HepG2 (cell line): ENCODE results near the gene SH3PXD2A. TPM values are rescaled to one million over a fixed set of nuclear protein-coding genes. Genes with fewer than 3 reads are reported as not detected.

Source experiments
- ATAC-seq: fragments of 200-7000 bp; cut with Tn5 transposase; 3 replicates; pipeline ENCODE4 v1.9.1; 2020; ENCODE audit warnings: mild to moderate bottlenecking, moderate library complexity
- BruUV-seq: library from RNA; stranded (reverse); fragments of 400-500 nt; replicated peaks from 2 replicates; lab custom pipeline; 2021; lab: Mats Ljungman, UMichigan
- CTCF ChIA-PET: fragments of 300-600 bp; formaldehyde crosslinking; extraction: SDS; loops from one replicate; lab custom pipeline; 2021; ENCODE audit warnings: low total read pairs, inconsistent platforms, low intra/inter-chr PET ratio; lab: Yijun Ruan, JAX
- POLR2A ChIA-PET: fragments of 350-600 bp; sonication (Branson Sonifier 250); formaldehyde crosslinking; loops from one replicate; lab custom pipeline; 2020; ENCODE audit warnings: antibody characterized with exemption, inconsistent platforms; lab: Yijun Ruan, JAX
- DNase-seq: peaks from one replicate; pipeline ENCODE4 v3.0.0-alpha.2; 2015; ENCODE audit warnings: low spot score
- FAIRE-seq: peaks from 3 replicates; lab custom pipeline; 2011; peaks lifted over from hg19 to GRCh38; lab: Jason Lieb, UNC
- H2AFZ ChIP-seq: one replicate; pipeline ENCODE4 v1.6.1; 2011; ENCODE audit warnings: low read length, inconsistent platforms
- H3K27ac ChIP-seq: fragments of 300-600 bp; 3 replicates; pipeline ENCODE4 v1.8.0; 2011; ENCODE audit warnings: mixed run types, mild to moderate bottlenecking, mixed read lengths, low read length, inconsistent platforms; ENCODE audit not compliant: insufficient read depth; ENCODE audit errors: extremely low read length
- H3K27me3 ChIP-seq, 2 experiments: fragments of 200-600 bp in 1 of 2; 2 replicates in 1 of 2; 3 replicates in 1 of 2; pipeline versions ENCODE4 v1.6.0 to v1.8.0; 2011; ENCODE audit warnings: low read length in 2 of 2, mild to moderate bottlenecking in 2 of 2, moderate library complexity in 2 of 2, inconsistent platforms in 1 of 2; ENCODE audit not compliant: insufficient read depth in 2 of 2, control insufficient read depth in 1 of 2
- H3K36me3 ChIP-seq, 2 experiments: fragments of 200-600 bp in 1 of 2; replicated peaks in 1 of 2; 2 replicates in 1 of 2; 3 replicates in 1 of 2; pipeline versions ENCODE4 v1.5.1 to v1.8.0; 2011; ENCODE audit warnings: low read length in 2 of 2, inconsistent platforms in 1 of 2; ENCODE audit not compliant: insufficient read depth in 2 of 2, control insufficient read depth in 1 of 2
- H3K4me1 ChIP-seq: 2 replicates; pipeline ENCODE4 v1.5.1; 2012; ENCODE audit warnings: low read length, inconsistent platforms; ENCODE audit not compliant: insufficient read depth
- H3K4me2 ChIP-seq: 2 replicates; pipeline ENCODE4 v1.6.0; 2011; ENCODE audit warnings: low read depth, low read length, inconsistent platforms
- H3K4me3 ChIP-seq, 3 experiments: fragments of 200-600 bp in 1 of 3; sonication (generic), shearing (Covaris generic) in 1 of 3; replicated peaks in 1 of 3; 2 replicates each; pipeline ENCODE4 v1.5.1; 2011 to 2016; ENCODE audit warnings: low read length in 3 of 3, inconsistent platforms in 2 of 3, low read depth in 2 of 3, mild to moderate bottlenecking in 2 of 3, control low read depth in 1 of 3, mixed read lengths in 1 of 3; ENCODE audit not compliant: insufficient read depth in 1 of 3
- H3K79me2 ChIP-seq: one replicate; pipeline ENCODE4 v1.6.1; 2011; ENCODE audit warnings: low read length, inconsistent platforms; ENCODE audit not compliant: insufficient read depth
- H3K9ac ChIP-seq: 2 replicates; pipeline ENCODE4 v1.6.0; 2011; ENCODE audit warnings: mild to moderate bottlenecking, low read depth, low read length, inconsistent platforms; ENCODE audit not compliant: insufficient read depth
- H3K9me3 ChIP-seq: 2 replicates; pipeline ENCODE4 v1.5.1; 2012; ENCODE audit warnings: mild to moderate bottlenecking, low read length
- H4K20me1 ChIP-seq: 2 replicates; pipeline ENCODE4 v1.6.0; 2011; ENCODE audit warnings: inconsistent platforms, mild to moderate bottlenecking, low read length, moderate library complexity; ENCODE audit not compliant: insufficient read depth
- ARHGAP35 ChIP-seq: sonication (generic); formaldehyde crosslinking; IDR thresholded peaks from 2 replicates; pipeline ENCODE4 v1.9.0; 2022; ENCODE audit warnings: mild to moderate bottlenecking, inconsistent platforms, moderate library complexity, missing genetic modification reagents, borderline replicate concordance
- CCDC6 ChIP-seq: sonication (generic); formaldehyde crosslinking; IDR thresholded peaks from 2 replicates; pipeline ENCODE4 v1.8.1; 2022; ENCODE audit warnings: mild to moderate bottlenecking, missing genetic modification reagents, moderate library complexity
- E2F5 ChIP-seq: sonication (generic); formaldehyde crosslinking; conservative IDR thresholded peaks from 2 replicates; pipeline ENCODE4 v1.4.0; 2020; ENCODE audit warnings: missing genetic modification reagents
- ELF3 ChIP-seq: IDR thresholded peaks from 2 replicates; pipeline ENCODE4 v1.6.1; 2016; ENCODE audit warnings: missing genetic modification reagents, missing compliant biosample characterization
- GABPA ChIP-seq, 2 experiments: IDR thresholded peaks; 2 replicates each; pipeline ENCODE4 v1.6.1; 2011 to 2016; ENCODE audit warnings: low read depth in 2 of 2, low read length in 1 of 2, missing biosample characterization in 1 of 2, missing genetic modification characterization in 1 of 2
- GATAD2A ChIP-seq: IDR thresholded peaks from 2 replicates; pipeline ENCODE4 v1.6.1; 2016
- HNRNPH1 ChIP-seq: fragments of 200-400 bp; formaldehyde crosslinking; optimal IDR thresholded peaks from 2 replicates; pipeline ENCODE3; 2017; ENCODE audit warnings: mild to moderate bottlenecking, low read depth, low read length
- MAZ ChIP-seq, 2 experiments: sonication (generic) in 1 of 2; formaldehyde crosslinking in 1 of 2; IDR thresholded peaks; 2 replicates each; pipeline versions ENCODE4 v1.5.0 to v1.6.1; 2012 to 2020; ENCODE audit warnings: low read depth in 2 of 2, mild to moderate bottlenecking in 2 of 2, borderline replicate concordance in 1 of 2, improper control_type of control experiment in 1 of 2, low read length in 1 of 2, missing genetic modification reagents in 1 of 2, moderate library complexity in 1 of 2
- MED8 ChIP-seq: sonication (generic); formaldehyde crosslinking; IDR thresholded peaks from 2 replicates; pipeline ENCODE4 v1.8.1; 2023; ENCODE audit warnings: mild to moderate bottlenecking, missing genetic modification reagents; ENCODE audit not compliant: insufficient replicate concordance
- NFATC3 ChIP-seq: sonication (generic); formaldehyde crosslinking; IDR thresholded peaks from 2 replicates; pipeline ENCODE4 v1.5.1; 2020; ENCODE audit warnings: mild to moderate bottlenecking, missing genetic modification reagents
- RCOR2 ChIP-seq: IDR thresholded peaks from 2 replicates; pipeline ENCODE4 v1.6.1; 2016; ENCODE audit warnings: missing biosample characterization, missing genetic modification reagents
- SALL1 ChIP-seq: sonication (generic); formaldehyde crosslinking; IDR thresholded peaks from 2 replicates; pipeline ENCODE4 v1.8.0; 2022; ENCODE audit warnings: mild to moderate bottlenecking, missing genetic modification reagents
- SIX4 ChIP-seq: sonication (generic); formaldehyde crosslinking; IDR thresholded peaks from 2 replicates; pipeline ENCODE4 v1.4.0; 2020; ENCODE audit warnings: missing genetic modification reagents
- ZBTB1 ChIP-seq: sonication (generic); formaldehyde crosslinking; IDR thresholded peaks from 2 replicates; pipeline ENCODE4 v1.4.0; 2020; ENCODE audit warnings: missing genetic modification reagents, borderline replicate concordance
- ZNF329 ChIP-seq: sonication (generic); formaldehyde crosslinking; IDR thresholded peaks from 2 replicates; pipeline ENCODE4 v1.9.0; 2021; ENCODE audit warnings: low read depth, mild to moderate bottlenecking, missing genetic modification reagents
- ZNF468 ChIP-seq: sonication (generic); formaldehyde crosslinking; IDR thresholded peaks from 2 replicates; pipeline ENCODE4 v1.8.0; 2022; ENCODE audit warnings: mild to moderate bottlenecking, moderate library complexity, missing genetic modification reagents
- WGBS: methylation state at CpG from one replicate; pipeline ENCODE4 v1.1.6; 2017; ENCODE audit warnings: low lambda C conversion rate; 5-methylcytosine and 5-hydroxymethylcytosine counted together
- in situ Hi-C: cut with HindIII; loops from 2 replicates; pipeline ENCODE4 v1.10.0; 2017; ENCODE audit warnings: low pct_unique_long_range_greater_than_20kb; ENCODE audit not compliant: extremely low pct_ligation_motif_present
- intact Hi-C: fragments of 100-400 bp; cut with micrococcal nuclease; formaldehyde crosslinking; loops from one replicate; pipeline ENCODE4 v1.10.0; 2022; ENCODE audit not compliant: unreplicated experiment
- polyA plus RNA-seq, 8 experiments: library from polyadenylated mRNA; depleted of rRNA in 3 of 8; stranded (reverse) in 7 of 8; unstranded in 1 of 8; fragments of >200 nt; fragmentation: Illumina TruSeq in 4 of 8; extraction: Trizol in 4 of 8; gene quantifications; 2 replicates each; pipeline versions ENCODE4 v1.2.1 to v1.2.3, GENCODE V29; 2011 to 2016; ENCODE audit warnings: low read depth in 4 of 8, missing spikeins in 1 of 8, mixed read lengths in 1 of 8; ENCODE audit not compliant: insufficient read depth in 1 of 8
- total RNA-seq, 5 experiments: library from RNA; depleted of rRNA; stranded (reverse); fragments of >200 nt; fragmentation: Illumina TruSeq; extraction: Trizol; gene quantifications; 2 replicates each; pipeline ENCODE4 v1.2.3, GENCODE V29; 2016; ENCODE audit warnings: low read depth in 1 of 5
- TF ChIP-seq, protein P1 (sequence below): sonication (generic); formaldehyde crosslinking; IDR thresholded peaks from 2 replicates; pipeline ENCODE4 v1.4.0; 2020; ENCODE audit warnings: mild to moderate bottlenecking, missing genetic modification reagents
- TF ChIP-seq, protein P2 (sequence below): sonication (generic); formaldehyde crosslinking; IDR thresholded peaks from 2 replicates; pipeline ENCODE4 v1.5.0; 2020; ENCODE audit warnings: mild to moderate bottlenecking, missing genetic modification reagents, moderate library complexity

Gene SH3PXD2A
- total and polyA plus RNA-seq, 2 of the 13 experiments (the other 11 are each of a cell fraction or from before 2014, with no cell fraction given), result 11.1 to 11.3 TPM

DNA sequence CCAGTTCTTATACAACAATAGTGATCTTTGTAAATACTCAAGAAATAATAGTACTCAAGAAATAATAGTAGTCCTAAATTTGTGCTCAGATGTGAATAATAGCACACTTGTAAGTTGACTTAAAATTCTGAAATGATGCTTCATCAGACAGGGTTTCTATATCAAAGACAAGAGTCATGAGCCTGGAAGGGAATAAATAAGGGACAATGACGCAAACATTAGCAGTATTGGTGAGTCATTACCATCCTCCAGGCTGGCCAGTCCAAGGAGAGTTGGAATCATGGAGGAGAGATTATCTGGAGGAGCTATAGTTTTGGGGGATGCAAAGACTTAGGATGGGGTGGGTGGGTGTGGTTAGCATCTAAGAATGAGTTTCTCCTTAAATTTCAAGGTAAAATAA lies 6.1 kb upstream of the SH3PXD2A start (continued):
- TF ChIP-seq ZNF329 (CRISPR knock-in tag), result no peak
- TF ChIP-seq HNRNPH1, result no peak
- no peak for TF ChIP-seq MAZ (IDR thresholded peaks at IDR 0.05; ENCODE audit: borderline replicate concordance, low read depth, low read length)
- no peak for TF ChIP-seq MAZ (CRISPR knock-in tag; IDR thresholded peaks at IDR 0.05; ENCODE audit: low read depth)
- TF ChIP-seq MED8 (CRISPR knock-in tag), result no peak
- no peak for TF ChIP-seq GABPA (IDR thresholded peaks at IDR 0.05; ENCODE audit: low read depth, low read length)
- no peak for TF ChIP-seq GABPA (CRISPR knock-in tag; IDR thresholded peaks at IDR 0.05; ENCODE audit: low read depth)
- TF ChIP-seq ZNF468 (CRISPR knock-in tag), result no peak
- TF ChIP-seq, protein P1, sequence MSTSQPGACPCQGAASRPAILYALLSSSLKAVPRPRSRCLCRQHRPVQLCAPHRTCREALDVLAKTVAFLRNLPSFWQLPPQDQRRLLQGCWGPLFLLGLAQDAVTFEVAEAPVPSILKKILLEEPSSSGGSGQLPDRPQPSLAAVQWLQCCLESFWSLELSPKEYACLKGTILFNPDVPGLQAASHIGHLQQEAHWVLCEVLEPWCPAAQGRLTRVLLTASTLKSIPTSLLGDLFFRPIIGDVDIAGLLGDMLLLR (CRISPR knock-in tag), result no peak
- TF ChIP-seq, all 625 proteins: peak for 0

- DNase-seq, result peak; percentile 72
- BruUV-seq, result no TSS peak
- intact Hi-C loops, result loop anchor here (1.0 kb wide), 2 partner anchors 107 to 146 kb away; no protein-coding TSS in a partner anchor
- Histone ChIP-seq H3K9ac (no peak overlapping the region), H4K20me1 (no peaks in the 10 kb centered on the region), H3K27ac (no peak overlapping the region), H3K4me2 (peak overlapping the region; percentile 40; the same call in 1 of the 2 replicates), H3K4me3 (0 out of 6 replicates have a peak overlapping the region, but pooled peaks of 1 of the 3 experiments have one; percentile 6), H3K79me2 (peaks cover 6% of the 10 kb centered on the region), H3K4me1 (peaks cover 34% of the 10 kb centered on the region), H2AFZ (no peak overlapping the region), H3K27me3 (no peaks in the 10 kb centered on the region; a peak in 1 of 5 replicates), H3K9me3 (no peaks in the 10 kb centered on the region), H3K36me3 (no peaks in the 10 kb centered on the region)
- ChIA-PET CTCF (interaction anchor here (1.2 to 2.6 kb wide), 4 partner anchors 78 to 146 kb away, joined by 4 to 26 read pairs (median 10); no protein-coding TSS in a partner anchor), POLR2A (interaction anchor here (1.6 kb wide), 1 partner anchor 65 kb away, joined by 5 read pairs; no protein-coding TSS in a partner anchor)
- in situ Hi-C loops, result loop anchor here (5.0 kb wide), 2 partner anchors 67 to 147 kb away; no protein-coding TSS in a partner anchor
- 38% methylated on average over 14 of the region's 15 CpGs for WGBS
- peak; percentile 67 for ATAC-seq
- FAIRE-seq, result peak; percentile 80
- TF ChIP-seq RCOR2 (no peak), GATAD2A (0 out of 2 replicates have a peak, but pooled peaks have one; percentile 25), ELF3 (0 out of 2 replicates have a peak, but pooled peaks have one; percentile 26), NFATC3 (CRISPR knock-in tag) (no peak), CCDC6 (CRISPR knock-in tag) (no peak), E2F5 (CRISPR knock-in tag) (no peak), SALL1 (CRISPR knock-in tag) (0 out of 2 replicates have a peak, but pooled peaks have one; percentile 8), ZBTB1 (no peak), ARHGAP35 (no peak), SIX4 (CRISPR knock-in tag) (no peak)
- TF ChIP-seq, protein P2, sequence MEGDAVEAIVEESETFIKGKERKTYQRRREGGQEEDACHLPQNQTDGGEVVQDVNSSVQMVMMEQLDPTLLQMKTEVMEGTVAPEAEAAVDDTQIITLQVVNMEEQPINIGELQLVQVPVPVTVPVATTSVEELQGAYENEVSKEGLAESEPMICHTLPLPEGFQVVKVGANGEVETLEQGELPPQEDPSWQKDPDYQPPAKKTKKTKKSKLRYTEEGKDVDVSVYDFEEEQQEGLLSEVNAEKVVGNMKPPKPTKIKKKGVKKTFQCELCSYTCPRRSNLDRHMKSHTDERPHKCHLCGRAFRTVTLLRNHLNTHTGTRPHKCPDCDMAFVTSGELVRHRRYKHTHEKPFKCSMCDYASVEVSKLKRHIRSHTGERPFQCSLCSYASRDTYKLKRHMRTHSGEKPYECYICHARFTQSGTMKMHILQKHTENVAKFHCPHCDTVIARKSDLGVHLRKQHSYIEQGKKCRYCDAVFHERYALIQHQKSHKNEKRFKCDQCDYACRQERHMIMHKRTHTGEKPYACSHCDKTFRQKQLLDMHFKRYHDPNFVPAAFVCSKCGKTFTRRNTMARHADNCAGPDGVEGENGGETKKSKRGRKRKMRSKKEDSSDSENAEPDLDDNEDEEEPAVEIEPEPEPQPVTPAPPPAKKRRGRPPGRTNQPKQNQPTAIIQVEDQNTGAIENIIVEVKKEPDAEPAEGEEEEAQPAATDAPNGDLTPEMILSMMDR, result peak; percentile 90
Observed at GRCh38 chr10:103859161-103860086, 4.0 kb upstream of the SH3PXD2A start.
